HCT116 (cell line): Measurements from ENCODE around the gene EPG5. TPM values are rescaled to one million over a fixed set of nuclear protein-coding genes. Genes with fewer than 3 reads are reported as not detected.
"Not testable (repeated sequence)": the region's sequence is repeated elsewhere in the genome, so short reads cannot be mapped to it uniquely, and the experiment has no call there.

Experiments used
- ATAC-seq: fragments of 200-7000 bp; cut with Tn5 transposase; 2 replicates; pipeline ENCODE4 v1.9.1; 2020; ENCODE audit warnings: mild to moderate bottlenecking, moderate library complexity
- BruUV-seq: library from RNA; stranded (reverse); fragments of 400-500 nt; replicated peaks from 2 replicates; lab custom pipeline; 2021; lab: Mats Ljungman, UMichigan
- CTCF ChIA-PET: fragments of 300-600 bp; sonication (Branson Sonifier 250); formaldehyde crosslinking; loops from one replicate; lab custom pipeline; 2021; ENCODE audit warnings: antibody characterized with exemption; lab: Charles Lee
- POLR2A ChIA-PET: fragments of 300-600, 350-600 bp; sonication (Branson Sonifier 250); formaldehyde crosslinking; loops from one replicate; lab custom pipeline; 2021; ENCODE audit warnings: antibody characterized with exemption; lab: Charles Lee
- RAD21 ChIA-PET, 2 experiments: fragments of 300-600 bp; sonication (Branson Sonifier 250); formaldehyde crosslinking; loops; one replicate each; lab custom pipeline; 2023; ENCODE audit warnings: low total read pairs in 2 of 2; ENCODE audit not compliant: uncharacterized antibody in 2 of 2, unreplicated experiment in 2 of 2, low non-redundant PET in 1 of 2; lab: Charles Lee
- DNase-seq: peaks from one replicate; pipeline ENCODE4 v3.0.0-alpha.2; 2010; ENCODE audit warnings: low read depth, low spot score
- H2AFZ ChIP-seq: fragments of 200-600 bp; shearing (Covaris generic), sonication (generic); 2 replicates; pipeline ENCODE4 v1.6.1; 2017; ENCODE audit warnings: low read depth, mixed run types, mixed read lengths, antibody characterized with exemption, low read length; ENCODE audit not compliant: poor library complexity, severe bottlenecking
- H3K27ac ChIP-seq: 2 replicates; pipeline ENCODE4 v1.5.1; 2012; ENCODE audit warnings: low read depth, low read length
- H3K27me3 ChIP-seq: fragments of 200-600 bp; sonication (generic); 2 replicates; pipeline ENCODE4 v1.6.1; 2016; ENCODE audit warnings: mixed run types, low read length, mixed read lengths; ENCODE audit not compliant: insufficient read depth
- H3K36me3 ChIP-seq, 2 experiments: fragments of 200-500 bp in 1 of 2; fragments of 200-600 bp in 1 of 2; sonication (Bioruptor generic) in 1 of 2; sonication (generic) in 1 of 2; 2 replicates each; pipeline versions ENCODE4 v1.5.1 to v1.6.1; 2014 to 2016; ENCODE audit warnings: low read length in 2 of 2, inconsistent platforms in 1 of 2, mixed read lengths in 1 of 2, mixed run types in 1 of 2; ENCODE audit not compliant: insufficient read depth in 2 of 2, control insufficient read depth in 1 of 2
- H3K4me1 ChIP-seq, 2 experiments: fragments of 200-600 bp in 1 of 2; sonication (generic) in 1 of 2; 2 replicates each; pipeline versions ENCODE4 v1.5.1 to v1.6.1; 2012 to 2017; ENCODE audit warnings: low read length in 2 of 2, inconsistent platforms in 1 of 2, mild to moderate bottlenecking in 1 of 2, mixed read lengths in 1 of 2, mixed run types in 1 of 2, moderate library complexity in 1 of 2; ENCODE audit not compliant: insufficient read depth in 2 of 2, control insufficient read depth in 1 of 2
- H3K4me2 ChIP-seq: fragments of 200-600 bp; sonication (generic); 2 replicates; pipeline ENCODE4 v1.6.1; 2017; ENCODE audit warnings: mixed run types, low read length, mixed read lengths
- H3K4me3 ChIP-seq, 2 experiments: fragments of 200-600 bp in 1 of 2; sonication (generic) in 1 of 2; replicated peaks in 1 of 2; 2 replicates each; pipeline ENCODE4 v1.5.1; 2011 to 2016; ENCODE audit warnings: low read length in 2 of 2, control low read depth in 1 of 2, low read depth in 1 of 2, mild to moderate bottlenecking in 1 of 2, mixed read lengths in 1 of 2, mixed run types in 1 of 2
- H3K79me2 ChIP-seq: fragments of 200-600 bp; sonication (generic); 2 replicates; pipeline ENCODE4 v1.6.1; 2017; ENCODE audit warnings: mild to moderate bottlenecking, mixed run types, low read length, moderate library complexity, mixed read lengths; ENCODE audit not compliant: insufficient read depth
- H3K9ac ChIP-seq: fragments of 200-600 bp; sonication (generic); 2 replicates; pipeline ENCODE4 v1.6.1; 2016; ENCODE audit warnings: low read length, mixed read lengths
- H3K9me2 ChIP-seq: fragments of 200-600 bp; sonication (generic), shearing (Covaris generic); 2 replicates; pipeline ENCODE4 v1.6.1; 2017; ENCODE audit warnings: mixed run types, mild to moderate bottlenecking, moderate library complexity; ENCODE audit not compliant: insufficient read depth
- H3K9me3 ChIP-seq, 2 experiments: fragments of 200-500 bp in 1 of 2; fragments of 200-600 bp in 1 of 2; sonication (Bioruptor generic) in 1 of 2; sonication (generic) in 1 of 2; 2 replicates each; pipeline ENCODE4 v1.6.1; 2014 to 2017; ENCODE audit warnings: low read length in 2 of 2, mixed read lengths in 2 of 2, inconsistent platforms in 1 of 2, low read depth in 1 of 2, mild to moderate bottlenecking in 1 of 2, mixed run types in 1 of 2, moderate library complexity in 1 of 2; ENCODE audit not compliant: control insufficient read depth in 1 of 2, insufficient read depth in 1 of 2
- H4K20me1 ChIP-seq: fragments of 200-600 bp; sonication (generic), shearing (Covaris generic); 2 replicates; pipeline ENCODE4 v1.6.1; 2017; ENCODE audit warnings: mixed run types, mild to moderate bottlenecking, moderate library complexity; ENCODE audit not compliant: insufficient read depth
- CBX3 ChIP-seq: IDR thresholded peaks from 2 replicates; pipeline ENCODE4 v1.6.1; 2012; ENCODE audit warnings: low read depth
- CEBPB ChIP-seq: IDR thresholded peaks from 2 replicates; pipeline ENCODE4 v1.6.1; 2012; ENCODE audit warnings: low read depth
- EGR1 ChIP-seq: IDR thresholded peaks from 2 replicates; pipeline ENCODE4 v1.6.1; 2012; ENCODE audit warnings: low read depth
- ELF1 ChIP-seq: IDR thresholded peaks from 2 replicates; pipeline ENCODE4 v1.6.1; 2012; ENCODE audit warnings: low read depth, borderline replicate concordance
- EZH2 ChIP-seq: fragments of 200-600 bp; sonication (generic); IDR thresholded peaks from 2 replicates; pipeline ENCODE4 v1.6.1; 2017; ENCODE audit warnings: antibody characterized with exemption, mixed run types
- JUND ChIP-seq: IDR thresholded peaks from 2 replicates; pipeline ENCODE4 v1.6.1; 2012
- POLR2A ChIP-seq: IDR thresholded peaks from 2 replicates; pipeline ENCODE4 v1.7.0; 2011; ENCODE audit warnings: borderline replicate concordance; ENCODE audit not compliant: insufficient read depth, insufficient read length; ENCODE audit errors: extremely low read depth
- POLR2AphosphoS5 ChIP-seq: IDR thresholded peaks from 2 replicates; pipeline ENCODE4 v1.6.1; 2011; ENCODE audit warnings: mild to moderate bottlenecking, low read depth, low read length, moderate library complexity
- RAD21 ChIP-seq: IDR thresholded peaks from 2 replicates; pipeline ENCODE4 v1.6.1; 2012; ENCODE audit warnings: low read depth, mild to moderate bottlenecking
- SIN3A ChIP-seq: IDR thresholded peaks from 2 replicates; pipeline ENCODE4 v1.6.1; 2012; ENCODE audit warnings: low read depth
- SRF ChIP-seq: IDR thresholded peaks from 2 replicates; pipeline ENCODE4 v1.6.1; 2012; ENCODE audit warnings: low read depth
- TCF7L2 ChIP-seq: IDR thresholded peaks from 2 replicates; pipeline ENCODE4 v1.7.0; 2011; ENCODE audit warnings: borderline replicate concordance, inconsistent platforms; ENCODE audit not compliant: insufficient read depth, insufficient read length; ENCODE audit errors: extremely low read depth
- YY1 ChIP-seq: IDR thresholded peaks from 2 replicates; pipeline ENCODE4 v1.6.1; 2011; ENCODE audit warnings: low read length, low read depth, moderate library complexity, mild to moderate bottlenecking; ENCODE audit not compliant: insufficient replicate concordance; ENCODE audit errors: extremely low read depth
- ZNF274 ChIP-seq: fragments of 200-500 bp; sonication (Bioruptor generic); IDR thresholded peaks from 2 replicates; pipeline ENCODE4 v1.6.1; 2014; ENCODE audit warnings: mild to moderate bottlenecking, low read depth, low read length, inconsistent platforms
- intact Hi-C: fragments of 100-400 bp; cut with micrococcal nuclease; formaldehyde crosslinking; loops from 2 replicates; pipeline ENCODE4 v1.10.0; 2022
- total RNA-seq: library from RNA; stranded (reverse); gene quantifications from one replicate; pipeline ENCODE4 v1.2.1, GENCODE V29; 2021; ENCODE audit not compliant: unreplicated experiment
- TF ChIP-seq, protein P1 (sequence below): IDR thresholded peaks from 2 replicates; pipeline ENCODE4 v1.6.1; 2012
- TF ChIP-seq, protein P2 (sequence below), 3 experiments: fragments of 200-600 bp in 1 of 3; sonication (generic) in 1 of 3; IDR thresholded peaks in 2 of 3; conservative IDR thresholded peaks in 1 of 3; 2 replicates each; pipeline ENCODE4 v1.5.1; 2012 to 2017; ENCODE audit warnings: low read depth in 2 of 3, low read length in 2 of 3, antibody characterized with exemption in 1 of 3, borderline replicate concordance in 1 of 3, control low read depth in 1 of 3, mild to moderate bottlenecking in 1 of 3, mixed read lengths in 1 of 3, mixed run types in 1 of 3, moderate library complexity in 1 of 3; ENCODE audit not compliant: insufficient read depth in 1 of 3
- TF ChIP-seq, protein P3 (sequence below): IDR thresholded peaks from 2 replicates; pipeline ENCODE4 v1.6.1; 2011; ENCODE audit warnings: mild to moderate bottlenecking, low read length, moderate library complexity; ENCODE audit not compliant: insufficient replicate concordance; ENCODE audit errors: extremely low read depth
- TF ChIP-seq, protein P4 (sequence below): IDR thresholded peaks from 2 replicates; pipeline ENCODE4 v1.6.1; 2012

The EPG5 gene
- total RNA-seq, 1 experiment from 2014 or later: 12.9 TPM

DNA sequence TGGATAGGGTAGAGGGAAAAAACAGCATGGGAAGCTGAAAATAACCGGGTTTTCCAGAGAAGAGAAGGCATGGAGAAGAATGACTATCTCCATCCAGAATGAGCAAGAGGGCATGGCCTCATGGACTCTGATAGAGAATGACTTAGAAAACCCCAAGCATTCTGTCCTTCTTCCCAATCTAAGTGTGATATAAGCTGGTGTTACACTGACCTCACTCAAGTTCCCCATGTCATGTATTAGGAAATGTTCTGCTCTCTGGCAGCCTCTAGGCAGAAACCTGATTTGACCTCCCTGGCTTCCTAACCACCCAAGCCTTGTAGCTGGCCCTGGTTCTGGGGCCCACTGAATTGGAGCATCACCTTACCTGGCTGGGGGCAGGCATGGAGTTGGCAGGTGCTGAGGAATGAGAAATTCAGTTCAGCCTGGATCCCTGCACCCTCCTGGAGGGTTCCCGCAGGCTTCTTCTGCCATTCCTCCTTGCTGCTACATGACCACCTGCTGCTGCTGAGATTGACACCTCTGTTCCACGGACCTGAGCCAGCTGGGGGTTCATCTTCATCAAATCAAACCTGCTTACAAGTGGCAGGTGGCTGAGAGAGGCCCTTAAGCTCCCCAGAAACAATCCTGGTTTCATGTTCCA lies 146.9 kb downstream of the EPG5 start:
- Histone ChIP-seq H3K4me1 (no peaks in the 10 kb centered on the region), H3K4me2 (no peak overlapping the region), H4K20me1 (no peaks in the 10 kb centered on the region), H3K27ac (no peak overlapping the region), H3K79me2 (no peaks in the 10 kb centered on the region), H3K9me3 (no peaks in the 10 kb centered on the region), H3K36me3 (no peaks in the 10 kb centered on the region), H3K9ac (no peak overlapping the region), H3K9me2 (no peaks in the 10 kb centered on the region), H3K4me3 (no peak overlapping the region), H3K27me3 (no peaks in the 10 kb centered on the region)
- no peak for DNase-seq
- ChIA-PET POLR2A (no interaction called here), RAD21 (no interaction called here)
- intact Hi-C loops: no loop called here
- BruUV-seq: no TSS peak
- TF ChIP-seq JUND (no peak), CBX3 (no peak), RAD21 (no peak), CEBPB (no peak), EGR1 (no peak), POLR2A (no peak), ELF1 (no peak), SIN3A (no peak), POLR2AphosphoS5 (no peak), EZH2 (no peak), SRF (no peak), TCF7L2 (no peak), ZNF274 (no peak), YY1 (no peak)
- TF ChIP-seq, protein P1, sequence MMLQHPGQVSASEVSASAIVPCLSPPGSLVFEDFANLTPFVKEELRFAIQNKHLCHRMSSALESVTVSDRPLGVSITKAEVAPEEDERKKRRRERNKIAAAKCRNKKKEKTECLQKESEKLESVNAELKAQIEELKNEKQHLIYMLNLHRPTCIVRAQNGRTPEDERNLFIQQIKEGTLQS: no peak
- TF ChIP-seq, protein P2, sequence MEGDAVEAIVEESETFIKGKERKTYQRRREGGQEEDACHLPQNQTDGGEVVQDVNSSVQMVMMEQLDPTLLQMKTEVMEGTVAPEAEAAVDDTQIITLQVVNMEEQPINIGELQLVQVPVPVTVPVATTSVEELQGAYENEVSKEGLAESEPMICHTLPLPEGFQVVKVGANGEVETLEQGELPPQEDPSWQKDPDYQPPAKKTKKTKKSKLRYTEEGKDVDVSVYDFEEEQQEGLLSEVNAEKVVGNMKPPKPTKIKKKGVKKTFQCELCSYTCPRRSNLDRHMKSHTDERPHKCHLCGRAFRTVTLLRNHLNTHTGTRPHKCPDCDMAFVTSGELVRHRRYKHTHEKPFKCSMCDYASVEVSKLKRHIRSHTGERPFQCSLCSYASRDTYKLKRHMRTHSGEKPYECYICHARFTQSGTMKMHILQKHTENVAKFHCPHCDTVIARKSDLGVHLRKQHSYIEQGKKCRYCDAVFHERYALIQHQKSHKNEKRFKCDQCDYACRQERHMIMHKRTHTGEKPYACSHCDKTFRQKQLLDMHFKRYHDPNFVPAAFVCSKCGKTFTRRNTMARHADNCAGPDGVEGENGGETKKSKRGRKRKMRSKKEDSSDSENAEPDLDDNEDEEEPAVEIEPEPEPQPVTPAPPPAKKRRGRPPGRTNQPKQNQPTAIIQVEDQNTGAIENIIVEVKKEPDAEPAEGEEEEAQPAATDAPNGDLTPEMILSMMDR (IDR thresholded peaks at IDR 0.05 in 2 of 3, conservative IDR thresholded peaks at IDR 0.05 in 1 of 3; ENCODE audit: borderline replicate concordance in 1 of 3, insufficient read depth in 1 of 3, low read depth in 2 of 3, low read length in 2 of 3): no peak
- TF ChIP-seq, protein P3, sequence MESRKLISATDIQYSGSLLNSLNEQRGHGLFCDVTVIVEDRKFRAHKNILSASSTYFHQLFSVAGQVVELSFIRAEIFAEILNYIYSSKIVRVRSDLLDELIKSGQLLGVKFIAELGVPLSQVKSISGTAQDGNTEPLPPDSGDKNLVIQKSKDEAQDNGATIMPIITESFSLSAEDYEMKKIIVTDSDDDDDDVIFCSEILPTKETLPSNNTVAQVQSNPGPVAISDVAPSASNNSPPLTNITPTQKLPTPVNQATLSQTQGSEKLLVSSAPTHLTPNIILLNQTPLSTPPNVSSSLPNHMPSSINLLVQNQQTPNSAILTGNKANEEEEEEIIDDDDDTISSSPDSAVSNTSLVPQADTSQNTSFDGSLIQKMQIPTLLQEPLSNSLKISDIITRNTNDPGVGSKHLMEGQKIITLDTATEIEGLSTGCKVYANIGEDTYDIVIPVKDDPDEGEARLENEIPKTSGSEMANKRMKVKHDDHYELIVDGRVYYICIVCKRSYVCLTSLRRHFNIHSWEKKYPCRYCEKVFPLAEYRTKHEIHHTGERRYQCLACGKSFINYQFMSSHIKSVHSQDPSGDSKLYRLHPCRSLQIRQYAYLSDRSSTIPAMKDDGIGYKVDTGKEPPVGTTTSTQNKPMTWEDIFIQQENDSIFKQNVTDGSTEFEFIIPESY: no peak
- TF ChIP-seq, protein P4, sequence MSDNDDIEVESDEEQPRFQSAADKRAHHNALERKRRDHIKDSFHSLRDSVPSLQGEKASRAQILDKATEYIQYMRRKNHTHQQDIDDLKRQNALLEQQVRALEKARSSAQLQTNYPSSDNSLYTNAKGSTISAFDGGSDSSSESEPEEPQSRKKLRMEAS: no peak
- TF ChIP-seq, all 23 proteins: peak for 0
- CTCF ChIA-PET: no interaction called here
- ATAC-seq: no peak
- H2AFZ ChIP-seq: no peak overlapping the region

DNA sequence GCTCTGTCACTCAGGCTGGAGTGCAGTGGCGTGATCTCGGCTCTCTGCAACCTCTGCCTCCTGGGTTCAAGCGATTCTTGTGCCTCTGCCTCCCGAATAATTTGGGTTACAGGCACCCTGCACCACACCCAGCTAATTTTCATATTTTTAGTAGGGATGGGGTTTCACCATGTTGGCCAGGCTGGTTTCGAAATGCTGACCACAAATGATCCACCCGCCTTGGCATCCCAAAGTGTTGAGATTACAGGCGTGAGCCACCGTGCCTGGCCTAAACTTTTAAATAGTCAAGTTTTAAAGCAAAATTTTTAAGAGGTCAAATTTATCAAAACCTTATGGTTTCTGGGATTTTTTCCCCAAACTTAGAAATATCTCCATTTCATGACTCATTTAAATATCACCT lies 148.4 kb downstream of the EPG5 start:
- H3K4me1 ChIP-seq, DNase-seq, H3K27ac ChIP-seq, H3K27me3 ChIP-seq, H3K79me2 ChIP-seq, ATAC-seq, CTCF ChIA-PET, H2AFZ ChIP-seq, H3K4me3 ChIP-seq, H3K36me3 ChIP-seq, H3K9me3 ChIP-seq, H4K20me1 ChIP-seq, BruUV-seq, H3K9me2 ChIP-seq, POLR2A ChIA-PET, H3K9ac ChIP-seq, H3K4me2 ChIP-seq: not testable (repeated sequence)
- RAD21 ChIA-PET: interaction anchor here in 1 of 2 experiments (0.7 kb wide), 1 partner anchor 63 kb away, joined by 3 read pairs; no protein-coding TSS in a partner anchor
- intact Hi-C loops: loop anchor here (1.0 kb wide), 1 partner anchor 13 kb away; no protein-coding TSS in a partner anchor
